ENCODE results near the gene TMEM256. TPM values are rescaled to one million over a fixed set of nuclear protein-coding genes. Genes with fewer than 3 reads are reported as not detected.

Gene TMEM256
- total RNA-seq, 1 experiment from 2014 or later, result 55.4 TPM

- no peaks in the 10 kb centered on the region for H4K20me1 ChIP-seq (ENCODE audit: insufficient read depth)
- BruUV-seq (replicated peaks), result no TSS peak
- H2AFZ ChIP-seq, result no peak overlapping the region
- no peaks in the 10 kb centered on the region for H3K27me3 ChIP-seq (ENCODE audit: insufficient read depth, low read depth)
- H3K9me2 ChIP-seq (ENCODE audit: insufficient read depth), result no peaks in the 10 kb centered on the region
- H3K79me2 ChIP-seq (ENCODE audit: low read depth), result peaks cover 5% of the 10 kb centered on the region; the same call in 1 of the 2 replicates
- TF ChIP-seq EZH2 (IDR thresholded peaks at IDR 0.05; ENCODE audit: low read depth) (no peak), CTCF (conservative IDR thresholded peaks at IDR 0.05) (no peak)
- no peaks in the 10 kb centered on the region for H3K9me3 ChIP-seq (ENCODE audit: insufficient read depth, low read depth)
- POLR2A ChIA-PET (ENCODE audit: unreplicated experiment), result interaction anchor here (0.6 kb wide), 1 partner anchor 97 kb away, joined by 3 read pairs; no protein-coding TSS in a partner anchor
- no peak overlapping the region for H3K4me3 ChIP-seq
- H3F3A ChIP-seq (ENCODE audit: insufficient read depth, low read depth), result peaks cover 10% of the 10 kb centered on the region; the same call in 1 of the 2 replicates
- H3K4me2 ChIP-seq, result no peak overlapping the region
- intact Hi-C loops (cut with micrococcal nuclease; ENCODE audit: unreplicated experiment), result no loop called here
- CTCF ChIA-PET, result no interaction called here
- no peak for DNase-seq
- no peak overlapping the region for H3K27ac ChIP-seq
- H3K36me3 ChIP-seq (ENCODE audit: low read depth), result no peaks in the 10 kb centered on the region
- 0 out of 2 replicates have a peak, but pooled peaks cover 7% of the 10 kb centered on the region for H3K4me1 ChIP-seq (replicated peaks; ENCODE audit: insufficient read depth)
These were observed 28.4 kb upstream of the TMEM256 start for GRCh38 chr17:7432296-7432695.

DNA sequence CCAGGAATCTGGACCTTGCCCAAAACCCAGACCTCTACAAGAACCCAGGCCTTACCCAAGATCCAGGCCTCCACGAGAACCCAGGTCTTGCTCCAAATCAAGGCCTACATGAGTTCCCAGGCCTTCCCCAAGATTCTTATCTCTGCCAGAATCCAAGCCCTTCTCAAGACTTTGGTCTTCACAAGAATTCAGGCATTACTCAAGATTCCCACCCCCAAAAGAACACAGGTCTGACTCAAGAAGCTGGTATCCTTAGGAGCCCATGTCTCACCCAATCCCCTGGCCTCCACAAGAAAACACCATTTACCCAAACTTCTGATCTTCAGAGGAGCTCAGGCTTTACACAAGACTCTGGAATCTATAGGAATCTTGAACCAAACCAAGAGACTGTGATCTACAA is 27.3 kb upstream of the TMEM256 start:
- Histone ChIP-seq H3K9me3 (ENCODE audit: insufficient read depth, low read depth) (no peaks in the 10 kb centered on the region), H3K79me2 (ENCODE audit: low read depth) (peaks cover 2% of the 10 kb centered on the region; the same call in 1 of the 2 replicates), H3K36me3 (ENCODE audit: low read depth) (no peaks in the 10 kb centered on the region), H3K27me3 (ENCODE audit: insufficient read depth, low read depth) (no peaks in the 10 kb centered on the region), H3K4me3 (no peak overlapping the region), H3K9me2 (ENCODE audit: insufficient read depth) (no peaks in the 10 kb centered on the region), H3K4me1 (replicated peaks; ENCODE audit: insufficient read depth) (0 out of 2 replicates have a peak, but pooled peaks cover 1% of the 10 kb centered on the region), H4K20me1 (ENCODE audit: insufficient read depth) (no peaks in the 10 kb centered on the region), H3K27ac (no peak overlapping the region), H2AFZ (no peak overlapping the region), H3F3A (ENCODE audit: insufficient read depth, low read depth) (peaks cover 9% of the 10 kb centered on the region; the same call in 1 of the 2 replicates), H3K4me2 (no peak overlapping the region)
- TF ChIP-seq EZH2 (IDR thresholded peaks at IDR 0.05; ENCODE audit: low read depth), result no peak
- TF ChIP-seq CTCF (conservative IDR thresholded peaks at IDR 0.05), result no peak
- ChIA-PET POLR2A (ENCODE audit: unreplicated experiment) (no interaction called here), CTCF (no interaction called here)
- DNase-seq, result no peak
- intact Hi-C loops (cut with micrococcal nuclease; ENCODE audit: unreplicated experiment), result no loop called here
- no TSS peak for BruUV-seq (replicated peaks)

- no peaks in the 10 kb centered on the region for H3K27me3 ChIP-seq (ENCODE audit: insufficient read depth, low read depth)
- BruUV-seq (replicated peaks), result no TSS peak
- ChIA-PET CTCF (no interaction called here), POLR2A (ENCODE audit: unreplicated experiment) (no interaction called here)
- H3K4me1 ChIP-seq (replicated peaks; ENCODE audit: insufficient read depth), result no peaks in the 10 kb centered on the region
- no peak for TF ChIP-seq CTCF (conservative IDR thresholded peaks at IDR 0.05)
- TF ChIP-seq EZH2 (IDR thresholded peaks at IDR 0.05; ENCODE audit: low read depth), result no peak
- DNase-seq, result no peak
- H3K27ac ChIP-seq, result no peak overlapping the region
- H4K20me1 ChIP-seq (ENCODE audit: insufficient read depth), result no peaks in the 10 kb centered on the region
- no peaks in the 10 kb centered on the region for H3K9me2 ChIP-seq (ENCODE audit: insufficient read depth)
- no peaks in the 10 kb centered on the region for H3K36me3 ChIP-seq (ENCODE audit: low read depth)
- H3K4me3 ChIP-seq, result no peak overlapping the region
- H3K9me3 ChIP-seq (ENCODE audit: insufficient read depth, low read depth), result no peaks in the 10 kb centered on the region
- H3F3A ChIP-seq (ENCODE audit: insufficient read depth, low read depth), result no peaks in the 10 kb centered on the region
- H3K4me2 ChIP-seq, result no peak overlapping the region
- no peak overlapping the region for H2AFZ ChIP-seq
- H3K79me2 ChIP-seq (ENCODE audit: low read depth), result no peaks in the 10 kb centered on the region
- intact Hi-C loops (cut with micrococcal nuclease; ENCODE audit: unreplicated experiment), result no loop called here
These were observed 25.8 kb upstream of the TMEM256 start for GRCh38 chr17:7429722-7430121.
